HEK293 (cell line): Measurements from ENCODE around the gene FADS3.

ENCODE experiments used
- CTCF ChIP-seq: fragments of 450-650 bp; formaldehyde crosslinking; IDR thresholded peaks from 2 replicates; pipeline ENCODE4 v1.5.1; 2016; ENCODE audit warnings: missing biosample characterization, missing genetic modification characterization
- HOXD13 ChIP-seq: sonication (generic); formaldehyde crosslinking; IDR thresholded peaks from 2 replicates; pipeline ENCODE4 v1.8.0; 2022; ENCODE audit warnings: missing genetic modification reagents, borderline replicate concordance
- IKZF3 ChIP-seq: fragments of 450-650 bp; IDR thresholded peaks from 2 replicates; pipeline ENCODE4 v1.5.0; 2018; ENCODE audit warnings: missing biosample characterization, mild to moderate bottlenecking, missing genetic modification characterization, moderate library complexity
- KLF1 ChIP-seq: fragments of 450-650 bp; formaldehyde crosslinking; IDR thresholded peaks from 2 replicates; pipeline ENCODE4 v1.5.1; 2016; ENCODE audit warnings: missing biosample characterization, missing genetic modification characterization
- KLF8 ChIP-seq: fragments of 450-650 bp; formaldehyde crosslinking; IDR thresholded peaks from 2 replicates; pipeline ENCODE4 v1.5.1; 2016; ENCODE audit warnings: missing biosample characterization, missing genetic modification characterization
- MYNN ChIP-seq: fragments of 450-650 bp; formaldehyde crosslinking; IDR thresholded peaks from 2 replicates; pipeline ENCODE4 v1.5.1; 2016; ENCODE audit warnings: missing biosample characterization, missing genetic modification characterization, borderline replicate concordance
- PRDM6 ChIP-seq: fragments of 450-650 bp; formaldehyde crosslinking; IDR thresholded peaks from 2 replicates; pipeline ENCODE4 v1.5.1; 2017; ENCODE audit warnings: missing biosample characterization, missing genetic modification characterization
- REPIN1 ChIP-seq: fragments of 450-650 bp; formaldehyde crosslinking; IDR thresholded peaks from 2 replicates; pipeline ENCODE4 v1.5.1; 2017; ENCODE audit warnings: missing biosample characterization, missing genetic modification characterization, low read depth
- SP7 ChIP-seq: fragments of 450-650 bp; formaldehyde crosslinking; IDR thresholded peaks from 2 replicates; pipeline ENCODE4 v1.5.1; 2016; ENCODE audit warnings: missing biosample characterization, missing genetic modification characterization
- ZBTB21 ChIP-seq: fragments of 450-650 bp; formaldehyde crosslinking; IDR thresholded peaks from 2 replicates; pipeline ENCODE4 v1.5.1; 2017; ENCODE audit warnings: missing biosample characterization, missing genetic modification characterization
- ZBTB8A ChIP-seq: fragments of 450-650 bp; formaldehyde crosslinking; IDR thresholded peaks from 2 replicates; pipeline ENCODE4 v1.5.1; 2016; ENCODE audit warnings: missing biosample characterization, missing genetic modification characterization
- ZFHX2 ChIP-seq: fragments of 450-650 bp; formaldehyde crosslinking; conservative IDR thresholded peaks from 2 replicates; pipeline ENCODE4 v1.5.1; 2016; ENCODE audit warnings: missing biosample characterization, missing genetic modification characterization
- ZFP37 ChIP-seq: fragments of 450-650 bp; formaldehyde crosslinking; IDR thresholded peaks from 2 replicates; pipeline ENCODE4 v1.5.1; 2016; ENCODE audit warnings: missing biosample characterization, missing genetic modification characterization
- ZFP69B ChIP-seq: fragments of 450-650 bp; formaldehyde crosslinking; IDR thresholded peaks from 2 replicates; pipeline ENCODE4 v1.5.1; 2016; ENCODE audit warnings: missing biosample characterization, missing genetic modification characterization
- ZIC2 ChIP-seq: fragments of 450-650 bp; formaldehyde crosslinking; IDR thresholded peaks from 2 replicates; pipeline ENCODE4 v1.5.1; 2016; ENCODE audit warnings: missing biosample characterization, missing genetic modification characterization
- ZNF10 ChIP-seq: fragments of 450-650 bp; formaldehyde crosslinking; IDR thresholded peaks from 2 replicates; pipeline ENCODE4 v1.5.1; 2017; ENCODE audit warnings: missing biosample characterization, missing genetic modification characterization
- ZNF112 ChIP-seq: fragments of 450-650 bp; formaldehyde crosslinking; IDR thresholded peaks from 2 replicates; pipeline ENCODE4 v1.5.0; 2017; ENCODE audit warnings: missing biosample characterization, missing genetic modification characterization
- ZNF121 ChIP-seq: fragments of 450-650 bp; formaldehyde crosslinking; IDR thresholded peaks from 2 replicates; pipeline ENCODE4 v1.5.1; 2016; ENCODE audit warnings: missing biosample characterization, missing genetic modification characterization
- ZNF132 ChIP-seq: fragments of 450-650 bp; formaldehyde crosslinking; IDR thresholded peaks from 2 replicates; pipeline ENCODE4 v1.5.1; 2017; ENCODE audit warnings: missing biosample characterization, missing genetic modification characterization, borderline replicate concordance
- ZNF133 ChIP-seq: fragments of 450-650 bp; formaldehyde crosslinking; IDR thresholded peaks from 2 replicates; pipeline ENCODE4 v1.5.1; 2016; ENCODE audit warnings: missing biosample characterization, missing genetic modification characterization
- ZNF138 ChIP-seq: fragments of 450-650 bp; formaldehyde crosslinking; IDR thresholded peaks from 2 replicates; pipeline ENCODE4 v1.5.1; 2016; ENCODE audit warnings: missing biosample characterization, missing genetic modification characterization, borderline replicate concordance
- ZNF140 ChIP-seq: fragments of 450-650 bp; formaldehyde crosslinking; IDR thresholded peaks from 2 replicates; pipeline ENCODE4 v1.5.1; 2016; ENCODE audit warnings: missing biosample characterization, missing genetic modification characterization
- ZNF175 ChIP-seq: fragments of 450-650 bp; formaldehyde crosslinking; IDR thresholded peaks from 2 replicates; pipeline ENCODE4 v1.5.1; 2016; ENCODE audit warnings: missing biosample characterization, missing genetic modification characterization
- ZNF184 ChIP-seq: fragments of 450-650 bp; IDR thresholded peaks from 2 replicates; pipeline ENCODE4 v1.5.1; 2018; ENCODE audit warnings: missing biosample characterization, mild to moderate bottlenecking, missing genetic modification characterization
- ZNF214 ChIP-seq: fragments of 450-650 bp; formaldehyde crosslinking; IDR thresholded peaks from 2 replicates; pipeline ENCODE4 v1.5.1; 2017; ENCODE audit warnings: missing biosample characterization, mild to moderate bottlenecking, missing genetic modification characterization, borderline replicate concordance
- ZNF221 ChIP-seq: fragments of 450-650 bp; formaldehyde crosslinking; IDR thresholded peaks from 2 replicates; pipeline ENCODE4 v1.5.1; 2017; ENCODE audit warnings: missing biosample characterization, missing genetic modification characterization, borderline replicate concordance
- ZNF266 ChIP-seq: fragments of 450-650 bp; formaldehyde crosslinking; IDR thresholded peaks from 2 replicates; pipeline ENCODE4 v1.5.1; 2016; ENCODE audit warnings: missing biosample characterization, missing genetic modification characterization, low read depth
- ZNF350 ChIP-seq: fragments of 450-650 bp; formaldehyde crosslinking; IDR thresholded peaks from 2 replicates; pipeline ENCODE4 v1.5.0; 2017; ENCODE audit warnings: missing biosample characterization, mild to moderate bottlenecking, missing genetic modification characterization
- ZNF404 ChIP-seq: fragments of 450-650 bp; formaldehyde crosslinking; IDR thresholded peaks from 2 replicates; pipeline ENCODE4 v1.5.1; 2017; ENCODE audit warnings: missing biosample characterization, missing genetic modification characterization
- ZNF449 ChIP-seq: fragments of 450-650 bp; formaldehyde crosslinking; IDR thresholded peaks from 2 replicates; pipeline ENCODE4 v1.5.1; 2017; ENCODE audit warnings: missing biosample characterization, mild to moderate bottlenecking, missing genetic modification characterization, moderate library complexity
- ZNF555 ChIP-seq: fragments of 450-650 bp; formaldehyde crosslinking; conservative IDR thresholded peaks from 2 replicates; pipeline ENCODE4 v1.5.1; 2017; ENCODE audit warnings: missing biosample characterization, mild to moderate bottlenecking, missing genetic modification characterization, inconsistent platforms
- ZNF621 ChIP-seq: fragments of 450-650 bp; formaldehyde crosslinking; IDR thresholded peaks from 2 replicates; pipeline ENCODE4 v1.5.1; 2017; ENCODE audit warnings: missing biosample characterization, missing genetic modification characterization
- ZNF658 ChIP-seq: fragments of 450-650 bp; formaldehyde crosslinking; IDR thresholded peaks from 2 replicates; pipeline ENCODE4; 2016; ENCODE audit warnings: missing biosample characterization, missing genetic modification characterization
- ZNF660 ChIP-seq: fragments of 450-650 bp; IDR thresholded peaks from 2 replicates; pipeline ENCODE4 v1.5.1; 2018; ENCODE audit warnings: missing biosample characterization, mild to moderate bottlenecking, missing genetic modification characterization
- ZNF692 ChIP-seq: fragments of 450-650 bp; formaldehyde crosslinking; IDR thresholded peaks from 2 replicates; pipeline ENCODE4 v1.5.1; 2016; ENCODE audit warnings: missing biosample characterization, missing genetic modification characterization
- ZNF777 ChIP-seq: fragments of 450-650 bp; formaldehyde crosslinking; IDR thresholded peaks from 2 replicates; pipeline ENCODE4 v1.5.1; 2017; ENCODE audit warnings: missing biosample characterization, missing genetic modification characterization, borderline replicate concordance
- ZNF792 ChIP-seq: fragments of 450-650 bp; formaldehyde crosslinking; IDR thresholded peaks from 2 replicates; pipeline ENCODE4 v1.5.1; 2016; ENCODE audit warnings: missing biosample characterization, missing genetic modification characterization

The FADS3 gene

GRCh38 chr11:61899146-61899841 lies 7.9 kb upstream of the FADS3 start (continued):
- TF ChIP-seq REPIN1 (tag by site-specific recombination), result no peak
- TF ChIP-seq ZFHX2, result peak; percentile 37
- TF ChIP-seq PRDM6 (tag by site-specific recombination), result no peak
- TF ChIP-seq HOXD13 (CRISPR knock-in tag), result no peak
- TF ChIP-seq MYNN (tag by site-specific recombination), result no peak
- no peak for TF ChIP-seq ZBTB8A (tag by site-specific recombination)
- peak; percentile 96 for TF ChIP-seq ZFP69B
- TF ChIP-seq KLF8, result no peak
- no peak for TF ChIP-seq ZNF138 (tag by site-specific recombination)
- no peak for TF ChIP-seq ZNF404 (tag by site-specific recombination)
- TF ChIP-seq ZNF692 (tag by site-specific recombination), result peak; percentile 95
- no peak for TF ChIP-seq ZNF658 (tag by site-specific recombination)
- TF ChIP-seq ZFP37 (tag by site-specific recombination), result no peak
- TF ChIP-seq ZBTB21 (tag by site-specific recombination), result no peak
- TF ChIP-seq ZNF184 (tag by site-specific recombination), result no peak
- no peak for TF ChIP-seq ZNF621
- no peak for TF ChIP-seq ZNF221 (tag by site-specific recombination)
- TF ChIP-seq ZNF112 (tag by site-specific recombination), result no peak
- TF ChIP-seq ZIC2, result peak; percentile 84
- no peak for TF ChIP-seq ZNF449
- TF ChIP-seq ZNF132, result no peak
- no peak for TF ChIP-seq ZNF133
- TF ChIP-seq ZNF777, result no peak
- TF ChIP-seq ZNF792 (tag by site-specific recombination), result no peak
- peak; percentile 96 for TF ChIP-seq CTCF
- TF ChIP-seq SP7 (tag by site-specific recombination), result 0 out of 2 replicates have a peak, but pooled peaks have one; percentile 12
- TF ChIP-seq ZNF140 (tag by site-specific recombination), result no peak
- TF ChIP-seq ZNF175 (tag by site-specific recombination), result no peak
- TF ChIP-seq ZNF555, result no peak
- TF ChIP-seq ZNF350 (tag by site-specific recombination), result no peak
- TF ChIP-seq KLF1 (tag by site-specific recombination), result no peak
- TF ChIP-seq ZNF10 (tag by site-specific recombination), result no peak
- no peak for TF ChIP-seq ZNF121 (tag by site-specific recombination)
- no peak for TF ChIP-seq ZNF214 (tag by site-specific recombination)
- 0 out of 2 replicates have a peak, but pooled peaks have one; percentile 20 for TF ChIP-seq ZNF660 (tag by site-specific recombination)
- no peak for TF ChIP-seq IKZF3 (tag by site-specific recombination)
- no peak for TF ChIP-seq ZNF266
